Activated T-helper 2 cell treated with anti-CD3 and anti-CD28 coated beads, Interferon-gamma antibody, Interleukin-2, Interleukin-4, amounts not matched to agents 10 μg/mL and 5 μg/mL and 100 μg/mL, durations not matched to agents 14 hours and 24 hours and 36 hours (primary cell): Measurements from ENCODE around the gene SERPINE3. TPM values are rescaled to one million over a fixed set of nuclear protein-coding genes. Genes with fewer than 3 reads are reported as not detected.

ENCODE experiments used
- DNase-seq: peaks from one replicate; pipeline ENCODE4 v3.0.0; 2021; ENCODE audit warnings: low spot score
- H3K27ac Mint-ChIP-seq: one replicate; pipeline ENCODE4 v1.8.0; 2021; ENCODE audit warnings: mixed read lengths
- H3K27me3 Mint-ChIP-seq: one replicate; pipeline ENCODE4 v1.8.0; 2021; ENCODE audit warnings: low read depth, mixed read lengths
- H3K36me3 Mint-ChIP-seq: one replicate; pipeline ENCODE4 v1.8.0; 2021; ENCODE audit warnings: low read depth, mixed read lengths
- H3K4me1 Mint-ChIP-seq: one replicate; pipeline ENCODE4 v1.8.0; 2021; ENCODE audit warnings: low read depth, mixed read lengths
- H3K4me3 Mint-ChIP-seq: one replicate; pipeline ENCODE4 v1.8.0; 2021; ENCODE audit warnings: low read depth, mild to moderate bottlenecking, moderate library complexity, mixed read lengths
- H3K9me3 Mint-ChIP-seq: one replicate; pipeline ENCODE4 v1.8.0; 2021; ENCODE audit warnings: mixed read lengths
- intact Hi-C: fragments of 100-400 bp; cut with micrococcal nuclease; formaldehyde crosslinking; loops from one replicate; pipeline ENCODE4 v1.15.1; 2023
- total RNA-seq: library from RNA; stranded (reverse); gene quantifications from 2 replicates; pipeline ENCODE4 v1.2.3, GENCODE V29; 2022

SERPINE3 gene
- total RNA-seq, 1 donor from 2014 or later, result not detected

DNA sequence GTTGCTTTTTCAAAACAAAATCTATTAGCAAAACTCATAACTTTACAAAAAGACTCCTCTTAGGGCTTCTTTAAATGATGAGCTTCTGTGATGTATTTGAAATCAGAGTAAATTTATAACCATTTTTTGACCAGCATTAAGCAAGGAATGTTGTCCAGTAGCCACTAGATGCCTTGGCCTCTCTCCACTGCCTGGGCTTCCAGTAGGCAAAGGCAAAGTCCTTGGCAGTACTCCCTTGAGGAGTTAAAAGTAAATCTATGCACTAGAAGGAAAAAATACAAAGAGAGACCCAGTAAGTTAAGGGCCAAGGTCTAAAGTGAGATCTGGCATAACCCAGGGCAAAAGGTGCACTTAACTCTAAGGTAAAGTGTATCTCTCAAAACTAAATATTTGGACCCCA lies 9.5 kb downstream of the SERPINE3 start:
- H3K4me3 Mint-ChIP-seq, result no peak overlapping the region
- H3K4me1 Mint-ChIP-seq, result no peaks in the 10 kb centered on the region
- H3K9me3 Mint-ChIP-seq, result no peaks in the 10 kb centered on the region
- no peak for DNase-seq
- peaks cover 2% of the 10 kb centered on the region for H3K27me3 Mint-ChIP-seq
- H3K36me3 Mint-ChIP-seq, result no peaks in the 10 kb centered on the region
- intact Hi-C loops, result no loop called here
- no peak overlapping the region for H3K27ac Mint-ChIP-seq

- DNase-seq, result no peak
- peaks cover 2% of the 10 kb centered on the region for H3K27me3 Mint-ChIP-seq
- H3K36me3 Mint-ChIP-seq, result peaks cover 4% of the 10 kb centered on the region
- no peak overlapping the region for H3K4me3 Mint-ChIP-seq
- intact Hi-C loops, result no loop called here
- no peaks in the 10 kb centered on the region for H3K4me1 Mint-ChIP-seq
- H3K27ac Mint-ChIP-seq, result no peak overlapping the region
- no peaks in the 10 kb centered on the region for H3K9me3 Mint-ChIP-seq
Observed at GRCh38 chr13:51355217-51355616, 15.7 kb downstream of the SERPINE3 start.

GRCh38 chr13:51357928-51358595 lies 18.6 kb downstream of the SERPINE3 start:
- no peaks in the 10 kb centered on the region for H3K4me1 Mint-ChIP-seq
- H3K27me3 Mint-ChIP-seq, result no peaks in the 10 kb centered on the region
- DNase-seq, result no peak
- no peak overlapping the region for H3K4me3 Mint-ChIP-seq
- H3K9me3 Mint-ChIP-seq, result no peaks in the 10 kb centered on the region
- intact Hi-C loops, result no loop called here
- H3K27ac Mint-ChIP-seq, result no peak overlapping the region
- peaks cover 30% of the 10 kb centered on the region for H3K36me3 Mint-ChIP-seq

DNA sequence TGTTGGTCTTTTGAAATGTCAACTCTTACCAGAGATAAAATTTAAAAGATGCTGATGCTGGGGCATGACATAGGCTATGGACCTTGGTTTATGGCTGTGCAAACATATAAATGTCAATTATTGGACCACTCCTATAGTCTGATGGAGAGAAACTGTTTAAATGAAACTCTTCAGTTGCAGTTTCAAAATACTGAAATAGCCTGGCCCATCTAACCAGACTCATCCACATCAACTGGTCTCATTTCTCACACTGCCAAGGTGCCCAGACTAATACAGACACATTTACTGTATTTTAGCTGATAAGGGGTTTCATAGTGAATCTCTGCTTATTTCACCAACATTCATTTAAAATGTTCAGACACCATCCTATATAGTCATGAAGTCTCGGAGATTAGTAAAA lies 19.9 kb downstream of the SERPINE3 start:
- H3K4me1 Mint-ChIP-seq, result peaks cover 5% of the 10 kb centered on the region
- no peak for DNase-seq
- peaks cover 37% of the 10 kb centered on the region for H3K36me3 Mint-ChIP-seq
- no peak overlapping the region for H3K27ac Mint-ChIP-seq
- intact Hi-C loops, result no loop called here
- no peaks in the 10 kb centered on the region for H3K9me3 Mint-ChIP-seq
- no peaks in the 10 kb centered on the region for H3K27me3 Mint-ChIP-seq
- no peak overlapping the region for H3K4me3 Mint-ChIP-seq

DNA sequence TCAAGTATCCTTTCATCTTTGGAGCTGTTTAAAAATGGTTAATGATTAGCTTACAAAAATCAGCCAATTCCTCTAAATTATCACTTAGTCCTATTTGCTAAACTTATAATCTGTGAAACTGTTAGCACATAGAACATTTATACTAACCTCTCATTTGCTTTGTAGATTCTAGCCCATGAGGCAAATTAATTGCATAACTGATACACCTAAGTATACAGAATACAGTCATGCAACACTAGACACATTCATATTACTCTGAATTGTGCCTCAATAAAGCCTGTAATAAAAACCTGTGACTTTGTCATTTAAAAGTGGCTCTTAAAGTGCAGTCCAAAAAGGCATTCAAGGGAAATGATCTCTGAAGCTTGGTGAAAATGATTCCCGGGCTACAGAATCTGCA lies 21.0 kb downstream of the SERPINE3 start:
- Mint-ChIP-seq H3K27me3 (no peaks in the 10 kb centered on the region), H3K27ac (no peak overlapping the region), H3K9me3 (no peaks in the 10 kb centered on the region), H3K4me3 (no peak overlapping the region), H3K36me3 (peaks cover 48% of the 10 kb centered on the region), H3K4me1 (peaks cover 11% of the 10 kb centered on the region)
- intact Hi-C loops, result no loop called here
- DNase-seq, result no peak

DNA sequence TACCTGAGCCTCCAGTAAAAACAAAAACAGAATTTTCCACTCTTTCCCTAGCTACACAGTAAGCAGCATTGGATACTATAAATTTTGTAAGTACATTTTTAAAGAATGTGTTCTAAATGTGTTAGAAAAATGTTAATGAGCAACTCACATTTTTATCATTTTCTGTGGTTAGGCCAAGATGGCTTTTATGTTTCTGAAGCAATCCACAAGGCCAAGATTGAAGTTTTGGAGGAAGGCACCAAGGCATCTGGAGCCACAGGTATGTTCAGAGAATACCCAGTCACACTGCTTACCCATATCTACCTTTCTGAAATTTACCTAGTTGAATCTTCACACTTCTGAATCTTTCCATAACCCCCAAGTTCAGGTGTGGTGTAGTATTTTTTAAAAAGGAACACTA lies 21.6 kb downstream of the SERPINE3 start:
- Mint-ChIP-seq H3K4me3 (no peak overlapping the region), H3K27me3 (no peaks in the 10 kb centered on the region), H3K4me1 (peaks cover 11% of the 10 kb centered on the region), H3K36me3 (peaks cover 49% of the 10 kb centered on the region), H3K27ac (no peak overlapping the region), H3K9me3 (no peaks in the 10 kb centered on the region)
- DNase-seq, result no peak
- intact Hi-C loops, result no loop called here

DNA sequence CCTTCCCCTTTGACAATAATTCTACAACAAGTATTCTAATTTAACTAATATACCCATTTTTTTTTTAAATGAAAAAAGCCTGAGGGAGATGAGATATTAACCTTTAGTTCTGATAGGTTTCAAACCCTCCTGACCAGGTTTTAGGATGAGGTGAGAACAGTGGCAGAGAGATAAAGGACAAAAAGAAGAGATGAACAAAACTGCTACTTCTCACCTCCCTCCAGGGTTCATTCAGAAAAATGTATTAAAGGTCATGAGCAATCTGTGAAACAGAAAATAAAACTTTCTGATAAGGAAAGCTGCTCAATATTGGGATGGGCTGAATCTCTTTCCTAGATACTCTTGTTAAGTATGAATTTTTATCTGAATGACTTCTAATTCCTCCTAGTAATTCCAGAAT lies 24.1 kb downstream of the SERPINE3 start:
- no peak for DNase-seq
- H3K27me3 Mint-ChIP-seq, result no peaks in the 10 kb centered on the region
- H3K4me1 Mint-ChIP-seq, result peaks cover 13% of the 10 kb centered on the region
- intact Hi-C loops, result no loop called here
- H3K9me3 Mint-ChIP-seq, result no peaks in the 10 kb centered on the region
- H3K4me3 Mint-ChIP-seq, result no peak overlapping the region
- H3K27ac Mint-ChIP-seq, result peak overlapping the region; percentile 46
- H3K36me3 Mint-ChIP-seq, result peaks cover 63% of the 10 kb centered on the region

DNA sequence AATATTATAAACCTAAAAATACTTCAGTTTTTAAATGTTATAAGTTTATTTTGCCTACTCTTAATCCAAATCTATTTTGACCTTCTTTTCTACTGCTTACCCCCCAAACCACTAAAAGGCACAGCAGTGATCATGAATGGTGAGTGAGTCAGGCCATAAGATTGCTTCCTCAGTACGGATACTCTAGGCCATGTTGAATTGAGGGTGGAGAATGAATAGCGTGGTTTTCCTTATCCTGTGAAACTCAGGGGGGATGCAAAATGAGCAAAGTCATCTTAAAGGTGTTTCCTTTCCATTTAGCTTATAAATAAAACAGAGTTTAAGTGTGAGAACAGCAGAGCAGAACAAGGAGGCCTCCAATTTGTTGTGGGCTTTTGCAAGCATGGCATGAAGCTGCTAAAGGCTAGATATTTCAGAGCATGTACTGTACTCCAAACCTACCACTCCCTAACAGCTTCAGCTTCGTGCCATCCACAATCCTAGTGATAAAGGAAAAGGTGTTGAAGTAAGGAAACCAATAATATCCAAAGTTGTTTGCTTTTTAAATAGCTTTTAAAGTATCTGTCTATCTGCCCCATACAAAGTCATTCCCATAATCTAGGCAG lies 25.0 kb downstream of the SERPINE3 start:
- no peak for DNase-seq
- peaks cover 70% of the 10 kb centered on the region for H3K36me3 Mint-ChIP-seq
- H3K4me3 Mint-ChIP-seq, result no peak overlapping the region
- peaks cover 13% of the 10 kb centered on the region for H3K4me1 Mint-ChIP-seq
- no peak overlapping the region for H3K27ac Mint-ChIP-seq
- H3K27me3 Mint-ChIP-seq, result no peaks in the 10 kb centered on the region
- intact Hi-C loops, result no loop called here
- H3K9me3 Mint-ChIP-seq, result no peaks in the 10 kb centered on the region

- Mint-ChIP-seq H3K27me3 (no peaks in the 10 kb centered on the region), H3K4me3 (no peak overlapping the region), H3K36me3 (peaks cover 33% of the 10 kb centered on the region), H3K9me3 (no peaks in the 10 kb centered on the region), H3K27ac (peak overlapping the region; percentile 9), H3K4me1 (peaks cover 3% of the 10 kb centered on the region)
- no peak for DNase-seq
- intact Hi-C loops, result no loop called here
Observed at GRCh38 chr13:51370116-51370515, 30.6 kb downstream of the SERPINE3 start.

DNA sequence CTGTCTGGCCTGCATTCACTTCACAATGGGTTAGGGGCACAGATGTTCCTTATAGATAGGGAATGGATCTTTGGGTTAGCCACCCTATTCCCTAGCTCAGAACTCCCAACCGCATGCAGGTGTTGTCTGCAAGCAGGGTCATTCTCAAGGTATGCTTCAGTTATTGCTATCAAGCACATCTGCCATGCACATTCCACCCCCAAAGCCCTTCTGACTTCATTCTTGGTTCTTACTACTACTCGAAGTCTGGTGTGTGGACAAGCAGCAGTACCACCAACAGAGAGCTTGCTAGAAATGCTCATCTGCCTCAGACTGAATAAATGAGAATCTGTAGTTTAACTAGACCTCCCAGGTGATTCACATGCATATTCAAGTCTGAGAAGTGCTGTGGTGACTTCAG lies 31.3 kb downstream of the SERPINE3 start:
- H3K36me3 Mint-ChIP-seq, result peaks cover 29% of the 10 kb centered on the region
- intact Hi-C loops, result no loop called here
- no peaks in the 10 kb centered on the region for H3K27me3 Mint-ChIP-seq
- DNase-seq, result no peak
- no peak overlapping the region for H3K27ac Mint-ChIP-seq
- H3K9me3 Mint-ChIP-seq, result no peaks in the 10 kb centered on the region
- H3K4me1 Mint-ChIP-seq, result peaks cover 3% of the 10 kb centered on the region
- H3K4me3 Mint-ChIP-seq, result no peak overlapping the region

- intact Hi-C loops, result no loop called here
- Mint-ChIP-seq H3K27me3 (no peaks in the 10 kb centered on the region), H3K4me3 (no peak overlapping the region), H3K4me1 (peaks cover 2% of the 10 kb centered on the region), H3K27ac (no peak overlapping the region), H3K36me3 (peaks cover 29% of the 10 kb centered on the region), H3K9me3 (no peaks in the 10 kb centered on the region)
- DNase-seq, result no peak
Observed at GRCh38 chr13:51371768-51372399, 32.4 kb downstream of the SERPINE3 start.

DNA sequence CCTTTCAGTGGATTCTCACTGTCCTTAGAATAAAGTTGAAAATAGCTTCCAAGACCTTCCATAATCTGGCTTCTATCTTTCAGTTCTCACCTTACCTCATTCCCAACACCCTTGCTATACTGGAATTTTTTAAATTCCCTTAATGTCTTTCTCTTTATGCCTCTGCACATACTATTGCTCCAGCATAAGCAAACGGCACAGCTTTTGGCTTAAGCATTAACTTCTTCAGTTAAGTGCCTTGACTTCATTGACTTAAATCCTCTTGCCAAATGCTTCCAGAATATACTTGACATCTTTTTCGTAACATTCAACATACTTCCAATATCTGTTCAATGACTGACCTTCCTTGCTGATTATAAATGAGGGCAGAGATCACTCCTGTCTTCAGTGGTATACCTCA lies 34.0 kb downstream of the SERPINE3 start:
- no peaks in the 10 kb centered on the region for H3K9me3 Mint-ChIP-seq
- H3K27me3 Mint-ChIP-seq, result no peaks in the 10 kb centered on the region
- no peak overlapping the region for H3K4me3 Mint-ChIP-seq
- peaks cover 35% of the 10 kb centered on the region for H3K36me3 Mint-ChIP-seq
- peaks cover 2% of the 10 kb centered on the region for H3K4me1 Mint-ChIP-seq
- no peak for DNase-seq
- intact Hi-C loops, result no loop called here
- H3K27ac Mint-ChIP-seq, result no peak overlapping the region

GRCh38 chr13:51380269-51380668 lies 40.8 kb downstream of the SERPINE3 start:
- H3K27me3 Mint-ChIP-seq, result no peaks in the 10 kb centered on the region
- H3K27ac Mint-ChIP-seq, result no peak overlapping the region
- no peaks in the 10 kb centered on the region for H3K4me1 Mint-ChIP-seq
- no peak overlapping the region for H3K4me3 Mint-ChIP-seq
- intact Hi-C loops, result no loop called here
- H3K36me3 Mint-ChIP-seq, result peaks cover 50% of the 10 kb centered on the region
- no peaks in the 10 kb centered on the region for H3K9me3 Mint-ChIP-seq
- DNase-seq, result no peak
